Kidney epithelial cell (primary cell): ENCODE measurements around the gene CAPG. TPM values are rescaled to one million over a fixed set of nuclear protein-coding genes. Genes with fewer than 3 reads are reported as not detected.

Experiments
- DNase-seq: peaks from one replicate; pipeline ENCODE4 v3.0.0-alpha.2; 2010; ENCODE audit warnings: low read depth
- H3K27me3 ChIP-seq: 2 replicates; pipeline ENCODE4 v1.6.0; 2011; ENCODE audit warnings: low read length; ENCODE audit not compliant: control insufficient read depth, insufficient read depth
- H3K36me3 ChIP-seq: 2 replicates; pipeline ENCODE4 v1.5.1; 2011; ENCODE audit warnings: low read length; ENCODE audit not compliant: control insufficient read depth, insufficient read depth
- H3K4me3 ChIP-seq: 2 replicates; pipeline ENCODE4 v1.5.1; 2011; ENCODE audit warnings: low read depth, mild to moderate bottlenecking, control low read depth, low read length
- total RNA-seq: library from RNA; depleted of rRNA; stranded (reverse); fragments of >200 nt; gene quantifications from 2 replicates; pipeline ENCODE4 v1.2.3, GENCODE V29; 2015
- TF ChIP-seq, protein P1 (sequence below): IDR thresholded peaks from 2 replicates; pipeline ENCODE4 v1.5.1; 2011; ENCODE audit warnings: mild to moderate bottlenecking, moderate library complexity, low read length, control low read depth, inconsistent platforms; ENCODE audit not compliant: insufficient read depth, poor library complexity, severe bottlenecking

Gene CAPG
- total RNA-seq, 1 donor from 2014 or later: 284 TPM

DNA sequence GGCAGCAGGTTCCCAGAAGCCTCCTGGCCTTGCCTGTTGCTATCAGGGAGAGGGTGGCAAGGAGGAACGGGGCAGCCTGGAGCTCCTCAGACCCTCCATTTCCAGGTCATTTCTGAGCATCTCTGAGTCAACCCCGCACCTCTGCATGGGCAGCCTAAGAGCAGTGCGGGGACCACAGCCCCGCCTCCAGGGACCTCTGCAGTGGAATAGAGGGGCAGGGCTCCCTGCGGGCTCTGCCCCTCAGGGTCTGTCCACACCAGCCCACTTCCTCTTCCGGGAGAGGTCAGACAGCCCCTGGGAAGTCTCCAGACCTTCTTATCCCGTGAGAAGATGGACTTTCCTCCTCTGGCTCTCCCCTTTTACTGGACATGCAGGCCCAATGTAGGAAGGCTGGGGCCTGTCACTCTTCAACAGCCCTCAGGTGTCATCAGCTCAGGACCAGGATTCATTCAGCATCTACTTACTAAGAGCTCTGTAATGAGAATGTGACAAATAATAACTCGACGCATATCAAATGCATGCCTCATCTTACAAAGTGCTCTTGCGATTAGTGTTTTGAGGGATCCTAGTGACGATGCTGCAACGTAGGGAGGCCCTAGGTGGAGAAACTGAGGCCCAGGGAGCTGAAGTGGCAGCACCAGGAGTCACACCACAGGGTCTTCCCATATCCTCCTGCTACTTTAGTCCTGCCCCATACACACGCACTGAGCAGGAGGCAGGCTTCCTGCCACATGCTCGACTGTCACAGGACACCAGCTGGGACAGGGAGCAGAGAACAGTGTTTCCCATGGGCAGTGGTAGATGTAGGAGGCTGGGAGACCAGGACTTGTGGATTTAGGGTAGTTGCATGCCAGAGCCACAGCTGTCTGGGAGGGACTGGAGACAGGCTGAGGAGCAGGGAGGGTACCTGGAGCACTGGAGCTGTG, 36.4 kb upstream of the CAPG start:
- no peak overlapping the region for H3K4me3 ChIP-seq
- no peaks in the 10 kb centered on the region for H3K27me3 ChIP-seq
- no peaks in the 10 kb centered on the region for H3K36me3 ChIP-seq
- no peak for DNase-seq
- TF ChIP-seq, protein P1, sequence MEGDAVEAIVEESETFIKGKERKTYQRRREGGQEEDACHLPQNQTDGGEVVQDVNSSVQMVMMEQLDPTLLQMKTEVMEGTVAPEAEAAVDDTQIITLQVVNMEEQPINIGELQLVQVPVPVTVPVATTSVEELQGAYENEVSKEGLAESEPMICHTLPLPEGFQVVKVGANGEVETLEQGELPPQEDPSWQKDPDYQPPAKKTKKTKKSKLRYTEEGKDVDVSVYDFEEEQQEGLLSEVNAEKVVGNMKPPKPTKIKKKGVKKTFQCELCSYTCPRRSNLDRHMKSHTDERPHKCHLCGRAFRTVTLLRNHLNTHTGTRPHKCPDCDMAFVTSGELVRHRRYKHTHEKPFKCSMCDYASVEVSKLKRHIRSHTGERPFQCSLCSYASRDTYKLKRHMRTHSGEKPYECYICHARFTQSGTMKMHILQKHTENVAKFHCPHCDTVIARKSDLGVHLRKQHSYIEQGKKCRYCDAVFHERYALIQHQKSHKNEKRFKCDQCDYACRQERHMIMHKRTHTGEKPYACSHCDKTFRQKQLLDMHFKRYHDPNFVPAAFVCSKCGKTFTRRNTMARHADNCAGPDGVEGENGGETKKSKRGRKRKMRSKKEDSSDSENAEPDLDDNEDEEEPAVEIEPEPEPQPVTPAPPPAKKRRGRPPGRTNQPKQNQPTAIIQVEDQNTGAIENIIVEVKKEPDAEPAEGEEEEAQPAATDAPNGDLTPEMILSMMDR: no peak

DNA sequence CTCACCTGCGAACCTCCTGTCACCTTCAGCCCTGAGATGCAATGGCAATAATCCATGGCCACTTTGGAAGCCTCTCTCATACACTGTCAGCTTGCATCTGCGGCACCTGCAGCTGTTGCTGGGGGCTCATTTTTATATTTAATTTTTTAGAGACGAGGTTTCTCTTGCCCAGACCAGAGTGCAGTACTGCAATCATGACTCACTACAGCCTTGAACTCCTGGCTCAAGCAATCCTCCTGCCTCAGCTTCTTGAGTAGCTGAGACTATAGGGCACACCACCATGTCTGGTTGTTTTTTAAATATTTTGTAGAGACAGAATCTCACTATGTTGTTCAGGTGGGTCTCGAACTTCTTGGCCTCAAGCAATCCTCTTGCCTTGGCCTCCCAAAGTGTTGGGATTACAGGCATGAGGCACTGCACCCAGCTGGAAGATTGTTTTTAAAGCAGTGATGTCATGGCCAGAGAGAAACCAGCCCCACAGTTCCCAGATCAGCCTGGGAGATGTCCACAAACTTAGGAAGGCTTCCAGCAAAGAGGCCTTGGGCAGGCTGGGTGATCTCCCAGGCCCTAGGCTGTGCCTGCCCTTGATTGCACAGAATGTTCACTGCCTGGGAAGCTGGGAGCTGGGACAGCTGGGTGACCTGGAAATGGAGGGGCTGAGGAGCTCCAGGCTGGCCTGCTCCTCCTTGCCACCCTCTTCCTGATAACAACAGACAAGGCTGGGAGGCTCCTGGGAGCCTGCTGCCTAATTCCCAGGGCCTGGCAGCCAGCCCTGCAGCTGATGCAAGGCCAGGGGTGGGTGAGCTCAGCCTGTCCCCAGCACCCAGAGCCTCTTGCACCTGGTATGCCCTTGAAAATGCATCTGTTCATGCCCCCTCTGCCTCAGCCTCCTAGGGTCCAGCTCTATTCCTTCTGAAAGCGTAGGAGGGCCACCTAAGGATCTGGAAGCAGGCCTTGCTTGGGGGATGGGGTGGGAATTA, 35.4 kb upstream of the CAPG start:
- Histone ChIP-seq H3K36me3 (no peaks in the 10 kb centered on the region), H3K27me3 (no peaks in the 10 kb centered on the region), H3K4me3 (no peak overlapping the region)
- no peak for DNase-seq
- TF ChIP-seq, protein P1: no peak

DNA sequence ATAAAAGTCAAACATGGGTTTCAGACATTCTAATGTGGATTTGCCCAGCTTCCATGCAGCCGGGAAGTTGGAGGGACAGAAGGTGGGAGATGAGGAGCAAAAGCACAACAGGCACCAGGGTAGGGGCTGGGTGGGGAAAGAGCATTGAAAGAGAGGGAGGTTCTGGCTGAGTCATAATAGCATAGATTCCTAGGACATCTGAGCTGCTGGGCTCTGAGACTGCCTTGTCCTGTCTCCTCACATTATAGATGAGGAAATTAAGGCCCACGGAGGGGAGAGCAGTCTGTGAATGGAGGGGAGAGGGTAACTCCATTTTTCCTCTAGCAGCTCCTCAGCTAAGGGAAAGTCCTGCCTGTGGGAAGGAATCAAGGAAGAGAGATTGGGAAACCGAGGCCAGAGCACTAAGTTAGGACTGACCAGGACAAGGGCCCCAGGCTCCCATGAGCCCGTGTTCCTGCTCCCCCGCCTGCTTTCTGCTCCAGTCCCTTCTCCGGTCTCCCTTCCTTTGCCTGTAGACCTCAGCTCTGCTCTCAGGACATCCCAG, 34.5 kb upstream of the CAPG start:
- Histone ChIP-seq H3K36me3 (no peaks in the 10 kb centered on the region), H3K4me3 (no peak overlapping the region), H3K27me3 (no peaks in the 10 kb centered on the region)
- TF ChIP-seq, protein P1: no peak
- DNase-seq: no peak

- TF ChIP-seq, protein P1: no peak
- Histone ChIP-seq H3K4me3 (no peak overlapping the region), H3K36me3 (no peaks in the 10 kb centered on the region), H3K27me3 (no peaks in the 10 kb centered on the region)
- no peak for DNase-seq
Measured at GRCh38 chr2:85441864-85442263, 31.7 kb upstream of the CAPG start.

DNA sequence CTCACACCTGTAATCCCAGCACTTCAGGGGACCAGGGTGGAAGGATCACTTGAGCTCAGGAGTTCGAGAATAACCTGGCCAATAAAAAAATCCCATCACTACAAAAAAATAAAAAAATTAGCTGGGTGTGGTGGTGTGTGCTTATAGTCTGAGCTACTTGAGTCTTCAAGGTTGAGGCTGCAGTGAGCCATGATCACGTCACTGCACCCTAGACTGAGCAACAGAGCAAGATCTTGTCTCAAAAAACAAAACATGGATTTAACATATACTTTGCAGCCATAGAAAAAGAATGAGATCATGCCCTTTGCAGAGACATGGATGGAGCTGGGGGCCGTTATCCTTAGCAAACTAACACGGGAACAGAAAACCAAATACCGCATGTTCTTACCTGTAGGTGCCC, 30.6 kb upstream of the CAPG start:
- TF ChIP-seq, protein P1: no peak
- no peaks in the 10 kb centered on the region for H3K36me3 ChIP-seq
- H3K4me3 ChIP-seq: no peak overlapping the region
- no peaks in the 10 kb centered on the region for H3K27me3 ChIP-seq
- no peak for DNase-seq
